HG03457 (cell line): ENCODE results near the gene TM9SF4.
A peak's percentile ranks its signal among the peaks of the same experiment; 100 is the strongest.

ENCODE experiments used
- ATAC-seq: cut with Tn5 transposase; IDR thresholded peaks from one replicate; pipeline ENCODE4 v1.9.1; 2021; ENCODE audit warnings: moderate number of reproducible peaks; ENCODE audit not compliant: unreplicated experiment

Gene TM9SF4

GRCh38 chr20:32205843-32206759, 96.6 kb downstream of the TM9SF4 start:
- ATAC-seq, result no peak

GRCh38 chr20:32206760-32207625, 97.5 kb downstream of the TM9SF4 start:
- ATAC-seq, result no peak

- ATAC-seq, result peak; percentile 81
Measured at GRCh38 chr20:32207626-32208498, 98.3 kb downstream of the TM9SF4 start, which contains the start of the genes PLAGL2 and POFUT1. Gene PLAGL2 (minus strand): TSS chr20:32207743. CDS start chr20:32202178, 5,565 bp downstream. Gene POFUT1 (plus strand): TSS chr20:32207880. CDS start chr20:32207942, 62 bp downstream.

- no peak for ATAC-seq
Measured at GRCh38 chr20:32208499-32209154, 99.1 kb downstream of the TM9SF4 start.

- ATAC-seq, result no peak
Measured at GRCh38 chr20:32209850-32210605, 100.5 kb downstream of the TM9SF4 start.

GRCh38 chr20:32213870-32214269, 104.4 kb downstream of the TM9SF4 start:
- no peak for ATAC-seq

GRCh38 chr20:32215147-32215546, 105.6 kb downstream of the TM9SF4 start:
- no peak for ATAC-seq

GRCh38 chr20:32215729-32216128, 106.2 kb downstream of the TM9SF4 start:
- ATAC-seq, result no peak

- ATAC-seq, result no peak
Measured at GRCh38 chr20:32216179-32217142, 106.9 kb downstream of the TM9SF4 start.
